ENCODE results near the gene PRB2. TPM values are rescaled to one million over a fixed set of nuclear protein-coding genes. Genes with fewer than 3 reads are reported as not detected.

The PRB2 gene
- total RNA-seq, 4 donors from 2014 or later: not detected

DNA sequence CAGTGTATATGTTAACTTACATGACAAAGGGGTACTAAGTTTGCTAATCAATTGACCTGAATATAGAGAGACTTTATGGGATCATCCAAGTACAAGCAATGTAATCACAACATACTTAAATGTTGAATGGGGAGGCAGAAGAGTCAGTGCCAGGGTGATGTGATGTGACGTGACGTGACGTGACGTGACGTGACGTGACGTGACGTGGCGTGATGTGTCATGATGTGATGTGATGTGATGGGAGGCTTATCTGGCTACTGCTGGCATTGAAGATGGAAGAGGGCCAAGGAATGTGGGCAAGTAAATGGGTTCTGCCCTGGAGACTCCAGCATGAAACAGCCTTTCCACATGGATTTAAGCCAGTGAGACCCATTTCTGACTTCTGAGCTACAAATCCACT lies 46.9 kb downstream of the PRB2 start:
- Histone ChIP-seq H3K27ac (no peak overlapping the region), H3K4me3 (no peak overlapping the region), H3K9me3 (no peaks in the 10 kb centered on the region), H3K27me3 (no peaks in the 10 kb centered on the region), H3K36me3 (no peaks in the 10 kb centered on the region), H3K4me1 (no peaks in the 10 kb centered on the region)
- TF ChIP-seq, protein P1, sequence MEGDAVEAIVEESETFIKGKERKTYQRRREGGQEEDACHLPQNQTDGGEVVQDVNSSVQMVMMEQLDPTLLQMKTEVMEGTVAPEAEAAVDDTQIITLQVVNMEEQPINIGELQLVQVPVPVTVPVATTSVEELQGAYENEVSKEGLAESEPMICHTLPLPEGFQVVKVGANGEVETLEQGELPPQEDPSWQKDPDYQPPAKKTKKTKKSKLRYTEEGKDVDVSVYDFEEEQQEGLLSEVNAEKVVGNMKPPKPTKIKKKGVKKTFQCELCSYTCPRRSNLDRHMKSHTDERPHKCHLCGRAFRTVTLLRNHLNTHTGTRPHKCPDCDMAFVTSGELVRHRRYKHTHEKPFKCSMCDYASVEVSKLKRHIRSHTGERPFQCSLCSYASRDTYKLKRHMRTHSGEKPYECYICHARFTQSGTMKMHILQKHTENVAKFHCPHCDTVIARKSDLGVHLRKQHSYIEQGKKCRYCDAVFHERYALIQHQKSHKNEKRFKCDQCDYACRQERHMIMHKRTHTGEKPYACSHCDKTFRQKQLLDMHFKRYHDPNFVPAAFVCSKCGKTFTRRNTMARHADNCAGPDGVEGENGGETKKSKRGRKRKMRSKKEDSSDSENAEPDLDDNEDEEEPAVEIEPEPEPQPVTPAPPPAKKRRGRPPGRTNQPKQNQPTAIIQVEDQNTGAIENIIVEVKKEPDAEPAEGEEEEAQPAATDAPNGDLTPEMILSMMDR (IDR thresholded peaks at IDR 0.05): no peak
- no peak for TF ChIP-seq POLR2A (IDR thresholded peaks at IDR 0.05)
- no peak for DNase-seq
- intact Hi-C loops (cut with DNase I; ENCODE audit: low total_unique reads): no loop called here

DNA sequence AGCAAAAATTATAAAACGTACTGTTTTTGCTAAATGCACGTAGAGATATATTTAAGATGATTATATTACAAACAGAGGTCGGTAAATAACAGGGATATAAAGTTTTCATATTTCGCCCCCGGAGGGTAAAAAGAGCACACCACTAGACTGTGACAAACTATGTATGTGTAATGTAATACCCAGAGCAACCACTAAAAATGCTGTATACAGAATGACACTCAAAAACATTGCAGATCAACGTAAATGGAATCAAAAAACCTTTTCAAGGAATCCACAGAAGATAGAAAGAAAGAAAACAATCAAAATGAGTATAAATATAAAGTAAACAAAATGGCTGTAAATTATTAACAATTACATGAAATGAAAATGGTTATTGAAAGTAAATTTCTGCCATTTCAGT lies 47.6 kb downstream of the PRB2 start:
- Histone ChIP-seq H3K36me3 (no peaks in the 10 kb centered on the region), H3K4me3 (no peak overlapping the region), H3K4me1 (no peaks in the 10 kb centered on the region), H3K9me3 (no peaks in the 10 kb centered on the region), H3K27ac (no peak overlapping the region), H3K27me3 (no peaks in the 10 kb centered on the region)
- TF ChIP-seq, protein P1 (IDR thresholded peaks at IDR 0.05): no peak
- TF ChIP-seq POLR2A (IDR thresholded peaks at IDR 0.05): no peak
- intact Hi-C loops (cut with DNase I; ENCODE audit: low total_unique reads): no loop called here
- no peak for DNase-seq

DNA sequence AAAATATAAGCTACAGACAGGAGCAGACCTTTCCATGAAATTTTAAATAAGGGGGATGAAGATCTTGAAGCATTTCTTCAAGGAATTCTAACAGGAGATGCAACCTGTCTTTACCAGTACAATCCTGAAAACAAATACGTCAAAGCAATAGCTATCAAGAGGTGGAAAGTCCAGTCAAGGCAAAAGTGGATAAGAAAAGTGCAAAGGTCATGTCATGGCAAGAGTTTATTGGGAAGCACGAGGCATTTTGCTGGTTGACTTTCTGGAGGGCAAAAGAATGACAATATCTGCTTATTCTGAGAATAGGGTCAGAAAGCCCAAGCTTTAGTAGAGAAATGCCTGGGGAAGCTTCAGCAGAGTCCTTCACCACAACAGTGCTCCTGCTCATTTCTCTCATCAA lies 50.9 kb downstream of the PRB2 start:
- Histone ChIP-seq H3K27me3 (no peaks in the 10 kb centered on the region), H3K4me3 (no peak overlapping the region), H3K27ac (no peak overlapping the region), H3K4me1 (no peaks in the 10 kb centered on the region), H3K36me3 (no peaks in the 10 kb centered on the region), H3K9me3 (no peaks in the 10 kb centered on the region)
- TF ChIP-seq, protein P1 (IDR thresholded peaks at IDR 0.05): no peak
- TF ChIP-seq POLR2A (IDR thresholded peaks at IDR 0.05): no peak
- no peak for DNase-seq
- intact Hi-C loops (cut with DNase I; ENCODE audit: low total_unique reads): no loop called here

Other genes starting within 250 kb of the PRB2 start
- 1 to 10 TPM; 3.6 to 7.5 (median 7.1) TPM for gene SMIM10L1, start 224.4 kb downstream of the PRB2 start, total RNA-seq
- not detected for gene TAS2R42, start 208.6 kb downstream of the PRB2 start, total RNA-seq
- gene PRB3, start 125.9 kb downstream of the PRB2 start, total RNA-seq: not detected
- gene PRB4, start 85.1 kb downstream of the PRB2 start, total RNA-seq: not detected